Measurements from ENCODE around the gene SCN5A.

GRCh38 chr3:38634111-38634510 lies 15.4 kb downstream of the SCN5A start:
- TF ChIP-seq EZH2 (IDR thresholded peaks at IDR 0.05; ENCODE audit: insufficient read depth, poor library complexity, severe bottlenecking) (no peak), EZH2phosphoT487 (IDR thresholded peaks at IDR 0.05; ENCODE audit: insufficient read depth, low read depth) (no peak)

Measured in GM23248 (cell line).